Measurements from ENCODE around the gene BABAM2. TPM values are rescaled to one million over a fixed set of nuclear protein-coding genes. Genes with fewer than 3 reads are reported as not detected.

The BABAM2 gene
- total RNA-seq, 1 donor from 2014 or later = 37.1 TPM

- H3K4me3 Mint-ChIP-seq (ENCODE audit: low read depth) = no peak overlapping the region
- H3K27ac Mint-ChIP-seq = no peak overlapping the region
- H3K36me3 Mint-ChIP-seq (ENCODE audit: insufficient read depth) = no peaks in the 10 kb centered on the region
- peaks cover 2% of the 10 kb centered on the region for H3K4me1 Mint-ChIP-seq (ENCODE audit: low read depth)
- TF ChIP-seq CTCF (IDR thresholded peaks at IDR 0.05; ENCODE audit: unreplicated experiment) = no peak
- no peaks in the 10 kb centered on the region for H3K27me3 Mint-ChIP-seq
- DNase-seq (ENCODE audit: low spot score, unreplicated experiment) = no peak
- H3K9me3 Mint-ChIP-seq (ENCODE audit: low read depth) = no peaks in the 10 kb centered on the region
Observed at GRCh38 chr2:28089486-28089885, 199.0 kb downstream of the BABAM2 start.

GRCh38 chr2:28093308-28093707 lies 202.8 kb downstream of the BABAM2 start:
- no peak for DNase-seq (ENCODE audit: low spot score, unreplicated experiment)
- peaks cover 2% of the 10 kb centered on the region for H3K4me1 Mint-ChIP-seq (ENCODE audit: low read depth)
- no peak overlapping the region for H3K4me3 Mint-ChIP-seq (ENCODE audit: low read depth)
- TF ChIP-seq CTCF (IDR thresholded peaks at IDR 0.05; ENCODE audit: unreplicated experiment) = no peak
- no peaks in the 10 kb centered on the region for H3K27me3 Mint-ChIP-seq
- H3K9me3 Mint-ChIP-seq (ENCODE audit: low read depth) = no peaks in the 10 kb centered on the region
- no peaks in the 10 kb centered on the region for H3K36me3 Mint-ChIP-seq (ENCODE audit: insufficient read depth)
- H3K27ac Mint-ChIP-seq = no peak overlapping the region

GRCh38 chr2:28093768-28094167 lies 203.2 kb downstream of the BABAM2 start:
- H3K36me3 Mint-ChIP-seq (ENCODE audit: insufficient read depth) = no peaks in the 10 kb centered on the region
- H3K4me3 Mint-ChIP-seq (ENCODE audit: low read depth) = no peak overlapping the region
- H3K27me3 Mint-ChIP-seq = no peaks in the 10 kb centered on the region
- no peaks in the 10 kb centered on the region for H3K9me3 Mint-ChIP-seq (ENCODE audit: low read depth)
- DNase-seq (ENCODE audit: low spot score, unreplicated experiment) = no peak
- peaks cover 2% of the 10 kb centered on the region for H3K4me1 Mint-ChIP-seq (ENCODE audit: low read depth)
- no peak for TF ChIP-seq CTCF (IDR thresholded peaks at IDR 0.05; ENCODE audit: unreplicated experiment)
- no peak overlapping the region for H3K27ac Mint-ChIP-seq

- H3K9me3 Mint-ChIP-seq (ENCODE audit: low read depth) = no peaks in the 10 kb centered on the region
- no peak for DNase-seq (ENCODE audit: low spot score, unreplicated experiment)
- H3K36me3 Mint-ChIP-seq (ENCODE audit: insufficient read depth) = no peaks in the 10 kb centered on the region
- no peak for TF ChIP-seq CTCF (IDR thresholded peaks at IDR 0.05; ENCODE audit: unreplicated experiment)
- H3K27me3 Mint-ChIP-seq = no peaks in the 10 kb centered on the region
- H3K27ac Mint-ChIP-seq = no peak overlapping the region
- no peak overlapping the region for H3K4me3 Mint-ChIP-seq (ENCODE audit: low read depth)
- no peaks in the 10 kb centered on the region for H3K4me1 Mint-ChIP-seq (ENCODE audit: low read depth)
Observed at GRCh38 chr2:28094739-28095138, 204.2 kb downstream of the BABAM2 start.

- Mint-ChIP-seq H3K27ac (no peak overlapping the region), H3K4me3 (ENCODE audit: low read depth) (no peak overlapping the region), H3K9me3 (ENCODE audit: low read depth) (no peaks in the 10 kb centered on the region), H3K4me1 (ENCODE audit: low read depth) (peaks cover 2% of the 10 kb centered on the region), H3K36me3 (ENCODE audit: insufficient read depth) (no peaks in the 10 kb centered on the region), H3K27me3 (no peaks in the 10 kb centered on the region)
- no peak for DNase-seq (ENCODE audit: low spot score, unreplicated experiment)
- no peak for TF ChIP-seq CTCF (IDR thresholded peaks at IDR 0.05; ENCODE audit: unreplicated experiment)
Observed at GRCh38 chr2:28095622-28096021, 205.1 kb downstream of the BABAM2 start.

All from progenitor cell of endocrine pancreas (in vitro differentiated cells).